ENCODE measurements around the gene PDE9A. TPM values are rescaled to one million over a fixed set of nuclear protein-coding genes. Genes with fewer than 3 reads are reported as not detected.

Gene PDE9A
- total RNA-seq, 4 donors from 2014 or later = 0.59 to 15.0 (median 6.9) TPM

- Histone ChIP-seq H3K27me3 (no peaks in the 10 kb centered on the region), H3K36me3 (no peaks in the 10 kb centered on the region), H3K27ac (no peak overlapping the region), H3K4me1 (peaks cover 0 to 7% of the 10 kb centered on the region in 2 donors), H3K4me3 (no peak overlapping the region), H3K9me3 (no peaks in the 10 kb centered on the region)
- intact Hi-C loops (cut with DNase I; ENCODE audit: low total_unique reads) = no loop called here
- TF ChIP-seq CTCF (IDR thresholded peaks at IDR 0.05) (no peak), POLR2A (IDR thresholded peaks at IDR 0.05) (no peak)
- DNase-seq = no peak
These were observed 82.5 kb downstream of the PDE9A start for GRCh38 chr21:42735944-42736343.

- TF ChIP-seq POLR2A (IDR thresholded peaks at IDR 0.05) (no peak), CTCF (IDR thresholded peaks at IDR 0.05) (no peak)
- DNase-seq = no peak
- peaks cover 0 to 7% of the 10 kb centered on the region in 2 donors for H3K4me1 ChIP-seq
- H3K27me3 ChIP-seq = no peaks in the 10 kb centered on the region
- H3K27ac ChIP-seq = peak overlapping the region in 1 of 2 donors; percentile 60
- no peaks in the 10 kb centered on the region for H3K9me3 ChIP-seq
- intact Hi-C loops (cut with DNase I; ENCODE audit: low total_unique reads) = no loop called here
- H3K36me3 ChIP-seq = no peaks in the 10 kb centered on the region
- H3K4me3 ChIP-seq = no peak overlapping the region
These were observed 83.4 kb downstream of the PDE9A start for GRCh38 chr21:42736646-42737350.

GRCh38 chr21:42737951-42738590, 84.7 kb downstream of the PDE9A start:
- intact Hi-C loops (cut with DNase I; ENCODE audit: low total_unique reads) = no loop called here
- no peaks in the 10 kb centered on the region for H3K27me3 ChIP-seq
- H3K27ac ChIP-seq = peak overlapping the region; percentile 60 to 66
- peaks cover 0 to 7% of the 10 kb centered on the region in 2 donors for H3K4me1 ChIP-seq
- no peak overlapping the region for H3K4me3 ChIP-seq
- TF ChIP-seq CTCF (IDR thresholded peaks at IDR 0.05) (no peak), POLR2A (IDR thresholded peaks at IDR 0.05) (no peak)
- DNase-seq = peak; percentile 53 to 61
- H3K36me3 ChIP-seq = no peaks in the 10 kb centered on the region
- H3K9me3 ChIP-seq = no peaks in the 10 kb centered on the region

GRCh38 chr21:42739061-42739931, 85.9 kb downstream of the PDE9A start:
- no peaks in the 10 kb centered on the region for H3K36me3 ChIP-seq
- H3K9me3 ChIP-seq = no peaks in the 10 kb centered on the region
- H3K4me3 ChIP-seq = no peak overlapping the region
- H3K27ac ChIP-seq = peak overlapping the region; percentile 60 to 66
- intact Hi-C loops (cut with DNase I; ENCODE audit: low total_unique reads) = no loop called here
- no peaks in the 10 kb centered on the region for H3K27me3 ChIP-seq
- DNase-seq = no peak
- no peak for TF ChIP-seq POLR2A (IDR thresholded peaks at IDR 0.05)
- TF ChIP-seq CTCF (IDR thresholded peaks at IDR 0.05) = no peak
- peaks cover 0 to 7% of the 10 kb centered on the region in 2 donors for H3K4me1 ChIP-seq
